Kidney (tissue), 14 donors: Measurements from ENCODE around the gene DOCK10. TPM values are rescaled to one million over a fixed set of nuclear protein-coding genes. Genes with fewer than 3 reads are reported as not detected.

Experiments used
- DNase-seq, 5 donors: peaks; one replicate each; pipeline ENCODE4 v3.0.0-alpha.2; 2013 to 2020
- FAIRE-seq: peaks from 2 replicates; lab custom pipeline; 2012; peaks lifted over from hg19 to GRCh38; lab: Jason Lieb, UNC
- H3K27ac ChIP-seq, 2 donors: one replicate each; pipeline ENCODE4 v1.7.0; 2013; ENCODE audit warnings: low read depth in 2 of 2, low read length in 2 of 2, inconsistent platforms in 1 of 2
- H3K27me3 ChIP-seq: one replicate; pipeline ENCODE4 v1.7.1; 2013; ENCODE audit warnings: low read length, inconsistent platforms; ENCODE audit not compliant: control insufficient read depth, insufficient read depth
- H3K36me3 ChIP-seq, 3 donors: one replicate each; pipeline versions ENCODE4 v1.7.0 to v1.7.1; 2013; ENCODE audit warnings: low read length in 3 of 3, control low read depth in 1 of 3, inconsistent platforms in 1 of 3; ENCODE audit not compliant: insufficient read depth in 3 of 3, control insufficient read depth in 2 of 3
- H3K4me1 ChIP-seq, 3 donors: one replicate each; pipeline versions ENCODE4 v1.7.0 to v1.7.1; 2013; ENCODE audit warnings: low read length in 3 of 3, inconsistent platforms in 1 of 3, low read depth in 1 of 3; ENCODE audit not compliant: control insufficient read depth in 2 of 3, insufficient read depth in 2 of 3
- H3K4me3 ChIP-seq, 3 donors: one replicate each; pipeline versions ENCODE4 v1.7.0 to v1.8.1; 2013; ENCODE audit warnings: low read length in 3 of 3, control low read depth in 1 of 3, inconsistent platforms in 1 of 3
- H3K9ac ChIP-seq, 3 donors: one replicate each; pipeline versions ENCODE4 v1.7.0 to v1.7.1; 2013; ENCODE audit warnings: low read length in 3 of 3, control low read depth in 1 of 3, inconsistent platforms in 1 of 3
- H3K9me3 ChIP-seq, 3 donors: one replicate each; pipeline versions ENCODE4 v1.7.0 to v1.7.1; 2013; ENCODE audit warnings: low read length in 3 of 3, control low read depth in 1 of 3, inconsistent platforms in 1 of 3; ENCODE audit not compliant: control insufficient read depth in 2 of 3, insufficient read depth in 1 of 3
- intact Hi-C: fragments of 100-400 bp; cut with DNase I; formaldehyde crosslinking; loops from one replicate; pipeline ENCODE4 v1.11.1; 2022
- polyA plus RNA-seq: library from polyadenylated mRNA; stranded (reverse); fragments of 350-450 nt; fragmentation: Illumina TruSeq; extraction: RNeasy Lipid Tissue Mini Kit (QIAGEN cat#74804); gene quantifications from one replicate; pipeline ENCODE4 v1.2.3, GENCODE V29; 2014; ENCODE audit warnings: low read depth, low replicate concordance; ENCODE audit not compliant: insufficient read depth
- total RNA-seq: library from RNA; stranded (reverse); fragmentation: NEBNext Ultra II Directional; extraction: Animal tissue kit (Norgen Biotek cat#: 25700); gene quantifications from one replicate; pipeline ENCODE4 v1.2.1, GENCODE V29; 2021
- TF ChIP-seq, protein P1 (sequence below): IDR thresholded peaks from 3 replicates; pipeline ENCODE4 v1.5.1; 2012; ENCODE audit warnings: mild to moderate bottlenecking, moderate library complexity, borderline replicate concordance; ENCODE audit not compliant: insufficient read depth; ENCODE audit errors: extremely low read depth
- donor health status: control.
- donor health status: control.
- donor health status: control.
- donor health status: control.
- donor health status: control.
- donor health status: DM: yes; HTN: yes; CAD: no.
- donor health status: Normal renal cell carcinoma (clear cell type).

The DOCK10 gene
- total and polyA plus RNA-seq, 2 donors from 2014 or later, result 2.1 to 33.8 TPM

DNA sequence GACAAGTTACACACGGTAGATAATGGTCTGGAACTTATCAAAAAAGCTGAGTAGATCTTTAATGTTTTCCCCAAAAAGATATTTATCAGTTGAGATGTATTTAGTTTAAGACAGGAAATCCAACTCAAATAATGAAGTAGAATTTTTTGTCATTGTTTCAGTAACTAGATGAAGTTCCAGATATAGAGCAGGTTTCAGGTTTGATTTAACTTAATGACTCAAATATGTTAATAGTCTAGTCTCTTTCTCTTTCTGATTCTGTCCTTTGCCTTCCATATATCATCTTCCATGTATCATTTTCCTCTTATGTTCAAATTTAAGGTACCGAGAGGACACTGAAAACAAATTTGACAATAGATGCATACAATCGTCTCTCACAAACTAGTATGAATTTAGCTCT is 23.6 kb upstream of the DOCK10 start:
- Histone ChIP-seq H3K9ac (no peak overlapping the region), H3K36me3 (no peaks in the 10 kb centered on the region), H3K27ac (no peak overlapping the region), H3K4me3 (no peak overlapping the region), H3K27me3 (no peaks in the 10 kb centered on the region), H3K4me1 (no peaks in the 10 kb centered on the region), H3K9me3 (no peaks in the 10 kb centered on the region)
- FAIRE-seq (no peak), DNase-seq (no peak)
- intact Hi-C loops, result no loop called here
- TF ChIP-seq, protein P1, sequence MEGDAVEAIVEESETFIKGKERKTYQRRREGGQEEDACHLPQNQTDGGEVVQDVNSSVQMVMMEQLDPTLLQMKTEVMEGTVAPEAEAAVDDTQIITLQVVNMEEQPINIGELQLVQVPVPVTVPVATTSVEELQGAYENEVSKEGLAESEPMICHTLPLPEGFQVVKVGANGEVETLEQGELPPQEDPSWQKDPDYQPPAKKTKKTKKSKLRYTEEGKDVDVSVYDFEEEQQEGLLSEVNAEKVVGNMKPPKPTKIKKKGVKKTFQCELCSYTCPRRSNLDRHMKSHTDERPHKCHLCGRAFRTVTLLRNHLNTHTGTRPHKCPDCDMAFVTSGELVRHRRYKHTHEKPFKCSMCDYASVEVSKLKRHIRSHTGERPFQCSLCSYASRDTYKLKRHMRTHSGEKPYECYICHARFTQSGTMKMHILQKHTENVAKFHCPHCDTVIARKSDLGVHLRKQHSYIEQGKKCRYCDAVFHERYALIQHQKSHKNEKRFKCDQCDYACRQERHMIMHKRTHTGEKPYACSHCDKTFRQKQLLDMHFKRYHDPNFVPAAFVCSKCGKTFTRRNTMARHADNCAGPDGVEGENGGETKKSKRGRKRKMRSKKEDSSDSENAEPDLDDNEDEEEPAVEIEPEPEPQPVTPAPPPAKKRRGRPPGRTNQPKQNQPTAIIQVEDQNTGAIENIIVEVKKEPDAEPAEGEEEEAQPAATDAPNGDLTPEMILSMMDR, result no peak

DNA sequence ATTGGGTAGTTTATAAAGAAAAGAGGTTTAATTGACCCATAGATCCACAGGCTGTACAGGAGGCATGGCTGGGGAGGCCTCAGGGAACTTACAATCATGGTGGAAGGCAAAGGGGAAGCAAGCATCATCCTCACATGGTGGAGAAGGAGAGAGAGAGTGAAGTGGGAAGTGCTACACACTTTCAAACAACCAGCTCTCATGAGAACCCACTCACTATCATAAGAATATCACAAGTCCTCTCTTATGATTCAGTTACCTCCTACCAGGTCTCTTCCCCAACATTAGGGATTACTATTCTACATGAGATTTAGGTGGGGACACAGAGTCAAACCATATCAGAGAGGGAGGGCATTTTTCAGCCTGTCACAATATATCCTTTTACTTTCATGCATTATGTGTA is 22.7 kb upstream of the DOCK10 start:
- Histone ChIP-seq H3K36me3 (no peaks in the 10 kb centered on the region), H3K4me1 (no peaks in the 10 kb centered on the region), H3K9me3 (no peaks in the 10 kb centered on the region), H3K4me3 (no peak overlapping the region), H3K9ac (no peak overlapping the region), H3K27me3 (no peaks in the 10 kb centered on the region), H3K27ac (no peak overlapping the region)
- DNase-seq (no peak), FAIRE-seq (no peak)
- intact Hi-C loops, result no loop called here
- TF ChIP-seq, protein P1, result no peak

DNA sequence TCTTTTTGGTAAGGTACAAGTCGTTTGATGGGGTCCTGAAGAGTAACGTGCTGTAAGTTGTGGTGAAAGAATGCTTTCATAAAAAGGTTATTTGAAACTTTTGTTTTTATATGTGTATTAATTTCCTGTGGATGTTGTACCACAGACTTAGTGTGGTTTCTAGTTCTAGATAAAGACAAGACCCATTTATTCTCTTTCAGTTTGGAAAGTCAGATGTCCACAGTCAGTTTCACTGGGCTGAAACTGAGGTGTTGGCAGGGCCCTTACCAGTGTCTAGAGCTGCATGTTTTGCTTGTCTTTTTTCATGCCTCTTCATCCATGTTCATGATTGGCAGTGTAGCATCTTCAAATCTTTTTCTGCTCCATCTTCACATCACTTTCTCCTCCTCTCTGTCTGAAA is 22.1 kb upstream of the DOCK10 start:
- intact Hi-C loops, result no loop called here
- Histone ChIP-seq H3K4me1 (no peaks in the 10 kb centered on the region), H3K9ac (no peak overlapping the region), H3K4me3 (no peak overlapping the region), H3K27ac (no peak overlapping the region), H3K9me3 (no peaks in the 10 kb centered on the region), H3K36me3 (no peaks in the 10 kb centered on the region), H3K27me3 (no peaks in the 10 kb centered on the region)
- FAIRE-seq (no peak), DNase-seq (no peak)
- TF ChIP-seq, protein P1, result no peak
